ENCODE data around the gene DAG1. TPM values are rescaled to one million over a fixed set of nuclear protein-coding genes. Genes with fewer than 3 reads are reported as not detected.

Gene DAG1
- total RNA-seq, 1 experiment from 2014 or later, result 206 TPM

DNA sequence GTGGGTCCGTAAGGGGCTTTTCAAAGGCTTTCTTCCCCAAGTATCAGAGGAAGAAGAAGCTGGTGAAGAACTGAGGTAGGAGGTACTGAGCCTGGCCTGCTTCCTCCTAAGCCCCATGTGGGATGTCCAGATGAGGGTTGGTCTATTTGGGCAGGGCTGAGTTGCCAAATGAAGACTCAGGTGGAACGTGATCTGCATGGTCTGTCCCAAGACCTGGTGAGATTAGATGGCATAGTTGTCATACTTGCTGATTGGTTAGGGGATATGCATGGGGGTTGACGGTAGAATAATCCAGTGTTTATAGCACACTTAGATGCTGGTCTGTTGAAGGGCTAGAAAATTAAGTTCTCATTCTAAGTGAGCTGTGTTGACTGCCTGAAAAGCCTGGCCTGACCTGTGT is 47.9 kb downstream of the DAG1 start:
- Histone ChIP-seq H3K4me2 (no peak overlapping the region), H3K27me3 (ENCODE audit: insufficient read depth, low read depth) (no peaks in the 10 kb centered on the region), H3K79me2 (ENCODE audit: low read depth) (peaks cover 4% of the 10 kb centered on the region; the same call in 1 of the 2 replicates), H3K36me3 (ENCODE audit: low read depth) (peaks cover 4% of the 10 kb centered on the region; the same call in 1 of the 2 replicates), H3F3A (ENCODE audit: insufficient read depth, low read depth) (no peaks in the 10 kb centered on the region), H4K20me1 (ENCODE audit: insufficient read depth) (no peaks in the 10 kb centered on the region; the same call in 1 of the 2 replicates), H3K4me1 (replicated peaks; ENCODE audit: insufficient read depth) (peaks cover under 1% of the 10 kb centered on the region), H3K4me3 (no peak overlapping the region), H3K27ac (no peak overlapping the region), H3K9me3 (ENCODE audit: insufficient read depth, low read depth) (no peaks in the 10 kb centered on the region), H3K9me2 (ENCODE audit: insufficient read depth) (no peaks in the 10 kb centered on the region), H2AFZ (no peak overlapping the region)
- no peak for TF ChIP-seq EZH2 (IDR thresholded peaks at IDR 0.05; ENCODE audit: low read depth)
- TF ChIP-seq, protein P1, sequence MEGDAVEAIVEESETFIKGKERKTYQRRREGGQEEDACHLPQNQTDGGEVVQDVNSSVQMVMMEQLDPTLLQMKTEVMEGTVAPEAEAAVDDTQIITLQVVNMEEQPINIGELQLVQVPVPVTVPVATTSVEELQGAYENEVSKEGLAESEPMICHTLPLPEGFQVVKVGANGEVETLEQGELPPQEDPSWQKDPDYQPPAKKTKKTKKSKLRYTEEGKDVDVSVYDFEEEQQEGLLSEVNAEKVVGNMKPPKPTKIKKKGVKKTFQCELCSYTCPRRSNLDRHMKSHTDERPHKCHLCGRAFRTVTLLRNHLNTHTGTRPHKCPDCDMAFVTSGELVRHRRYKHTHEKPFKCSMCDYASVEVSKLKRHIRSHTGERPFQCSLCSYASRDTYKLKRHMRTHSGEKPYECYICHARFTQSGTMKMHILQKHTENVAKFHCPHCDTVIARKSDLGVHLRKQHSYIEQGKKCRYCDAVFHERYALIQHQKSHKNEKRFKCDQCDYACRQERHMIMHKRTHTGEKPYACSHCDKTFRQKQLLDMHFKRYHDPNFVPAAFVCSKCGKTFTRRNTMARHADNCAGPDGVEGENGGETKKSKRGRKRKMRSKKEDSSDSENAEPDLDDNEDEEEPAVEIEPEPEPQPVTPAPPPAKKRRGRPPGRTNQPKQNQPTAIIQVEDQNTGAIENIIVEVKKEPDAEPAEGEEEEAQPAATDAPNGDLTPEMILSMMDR (conservative IDR thresholded peaks at IDR 0.05), result no peak
- intact Hi-C loops (cut with micrococcal nuclease; ENCODE audit: unreplicated experiment), result no loop called here
- DNase-seq, result no peak
- BruUV-seq (replicated peaks), result no TSS peak
- ChIA-PET CTCF (no interaction called here), POLR2A (ENCODE audit: unreplicated experiment) (no interaction called here)

DNA sequence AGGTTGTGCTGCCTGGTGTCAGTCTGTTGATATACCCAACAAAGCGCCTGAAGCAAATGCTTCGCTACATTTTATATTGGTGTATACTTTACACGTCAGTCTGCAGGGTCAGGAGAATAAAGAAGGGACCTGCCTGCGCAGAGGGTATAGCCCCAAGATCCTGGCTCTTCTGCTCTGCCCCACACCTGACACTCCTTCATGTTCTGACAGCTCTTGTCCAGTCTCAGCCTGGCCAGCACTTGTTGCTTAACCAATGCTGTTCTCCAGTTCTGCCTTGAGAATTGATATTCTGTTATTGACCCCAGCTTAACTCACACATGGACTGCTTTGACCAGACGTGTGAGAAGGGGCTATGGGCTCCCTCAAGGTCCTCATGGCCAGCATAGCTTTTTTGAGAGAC is 48.4 kb downstream of the DAG1 start:
- no peak for TF ChIP-seq EZH2 (IDR thresholded peaks at IDR 0.05; ENCODE audit: low read depth)
- TF ChIP-seq, protein P1 (conservative IDR thresholded peaks at IDR 0.05), result no peak
- Histone ChIP-seq H3K79me2 (ENCODE audit: low read depth) (peaks cover 4% of the 10 kb centered on the region; the same call in 1 of the 2 replicates), H2AFZ (no peak overlapping the region), H3K9me2 (ENCODE audit: insufficient read depth) (no peaks in the 10 kb centered on the region), H3K36me3 (ENCODE audit: low read depth) (peaks cover 2% of the 10 kb centered on the region; the same call in 1 of the 2 replicates), H3K9me3 (ENCODE audit: insufficient read depth, low read depth) (no peaks in the 10 kb centered on the region), H3K27me3 (ENCODE audit: insufficient read depth, low read depth) (no peaks in the 10 kb centered on the region), H3F3A (ENCODE audit: insufficient read depth, low read depth) (no peaks in the 10 kb centered on the region), H3K4me3 (no peak overlapping the region), H3K4me2 (no peak overlapping the region), H3K27ac (no peak overlapping the region), H4K20me1 (ENCODE audit: insufficient read depth) (no peaks in the 10 kb centered on the region; the same call in 1 of the 2 replicates), H3K4me1 (replicated peaks; ENCODE audit: insufficient read depth) (no peaks in the 10 kb centered on the region)
- intact Hi-C loops (cut with micrococcal nuclease; ENCODE audit: unreplicated experiment), result no loop called here
- CTCF ChIA-PET, result no interaction called here
- POLR2A ChIA-PET (ENCODE audit: unreplicated experiment), result no interaction called here
- DNase-seq, result no peak
- BruUV-seq (replicated peaks), result no TSS peak

DNA sequence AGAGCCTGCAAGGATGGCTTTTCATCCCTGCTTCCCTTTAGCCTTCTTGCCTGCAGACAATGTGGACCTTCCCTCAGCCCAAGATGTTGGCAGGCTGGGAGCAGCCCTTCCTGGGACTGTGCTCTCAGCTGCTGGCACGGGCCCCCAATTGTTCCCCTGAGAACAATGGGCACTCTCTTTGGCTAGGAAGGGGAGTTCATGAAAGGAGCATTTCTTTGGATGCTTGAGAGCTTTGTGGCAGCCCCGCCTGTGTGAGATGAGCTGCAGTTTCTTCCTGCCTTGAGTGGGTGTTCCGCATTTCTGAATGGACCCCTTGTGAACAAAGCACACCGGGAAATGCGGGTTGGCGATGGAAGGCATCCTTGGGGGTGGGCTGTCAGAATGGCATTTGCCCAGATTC is 49.2 kb downstream of the DAG1 start:
- H3K27ac ChIP-seq, result no peak overlapping the region
- ChIA-PET CTCF (no interaction called here), POLR2A (ENCODE audit: unreplicated experiment) (no interaction called here)
- no peak for DNase-seq
- H3K4me3 ChIP-seq, result no peak overlapping the region
- no peaks in the 10 kb centered on the region; the same call in 1 of the 2 replicates for H3K36me3 ChIP-seq (ENCODE audit: low read depth)
- intact Hi-C loops (cut with micrococcal nuclease; ENCODE audit: unreplicated experiment), result no loop called here
- no peaks in the 10 kb centered on the region for H3F3A ChIP-seq (ENCODE audit: insufficient read depth, low read depth)
- no peaks in the 10 kb centered on the region for H3K9me3 ChIP-seq (ENCODE audit: insufficient read depth, low read depth)
- no peaks in the 10 kb centered on the region for H3K4me1 ChIP-seq (replicated peaks; ENCODE audit: insufficient read depth)
- no peak overlapping the region for H3K4me2 ChIP-seq
- no peaks in the 10 kb centered on the region; the same call in 1 of the 2 replicates for H4K20me1 ChIP-seq (ENCODE audit: insufficient read depth)
- BruUV-seq (replicated peaks), result no TSS peak
- no peaks in the 10 kb centered on the region for H3K79me2 ChIP-seq (ENCODE audit: low read depth)
- no peak overlapping the region for H2AFZ ChIP-seq
- no peaks in the 10 kb centered on the region for H3K9me2 ChIP-seq (ENCODE audit: insufficient read depth)
- no peak for TF ChIP-seq EZH2 (IDR thresholded peaks at IDR 0.05; ENCODE audit: low read depth)
- TF ChIP-seq, protein P1 (conservative IDR thresholded peaks at IDR 0.05), result no peak
- H3K27me3 ChIP-seq (ENCODE audit: insufficient read depth, low read depth), result no peaks in the 10 kb centered on the region
